22Rv1 (cell line): ENCODE measurements around the gene RBM33.

Source experiments
- H3K27ac ChIP-seq: fragments of 450-650 bp; 2 replicates; pipeline ENCODE4 v1.5.1; 2017
- CTCF ChIP-seq: fragments of 450-650 bp; IDR thresholded peaks from 2 replicates; pipeline ENCODE4 v1.5.1; 2017; ENCODE audit warnings: mild to moderate bottlenecking
- ZFX ChIP-seq: fragments of 450-650 bp; IDR thresholded peaks from 2 replicates; pipeline ENCODE4 v1.6.1; 2017; ENCODE audit warnings: antibody characterized with exemption, borderline replicate concordance

The RBM33 gene

GRCh38 chr7:155644178-155644970, at the start of gene RBM33:
TSS of gene RBM33 (plus strand) at chr7:155644661. CDS start at chr7:155644877, 216 bp downstream.
- H3K27ac ChIP-seq: peak within 1 kb of the TSS; percentile 98
- TF ChIP-seq CTCF (no peak), ZFX (no peak; the same call in 1 of the 2 replicates)

- TF ChIP-seq ZFX: no peak
- TF ChIP-seq CTCF: no peak
- no peak overlapping the region for H3K27ac ChIP-seq
Observed at GRCh38 chr7:155594961-155595366, 49.5 kb upstream of the RBM33 start.

- no peak overlapping the region for H3K27ac ChIP-seq
- TF ChIP-seq ZFX (no peak), CTCF (no peak)
Observed at GRCh38 chr7:155597753-155598140, 46.7 kb upstream of the RBM33 start.

- TF ChIP-seq CTCF (peak; percentile 99), ZFX (no peak)
- H3K27ac ChIP-seq: no peak overlapping the region
Observed at GRCh38 chr7:155598810-155599210, 45.7 kb upstream of the RBM33 start.

- TF ChIP-seq CTCF (no peak), ZFX (no peak)
- no peak overlapping the region for H3K27ac ChIP-seq
Observed at GRCh38 chr7:155602156-155602555, 42.3 kb upstream of the RBM33 start.

GRCh38 chr7:155602750-155603149, 41.7 kb upstream of the RBM33 start:
- TF ChIP-seq CTCF: no peak
- no peak for TF ChIP-seq ZFX
- H3K27ac ChIP-seq: no peak overlapping the region

- no peak for TF ChIP-seq CTCF
- TF ChIP-seq ZFX: no peak
- H3K27ac ChIP-seq: no peak overlapping the region
Observed at GRCh38 chr7:155603205-155603857, 41.1 kb upstream of the RBM33 start.
